Myocyte (in vitro differentiated cells): Measurements from ENCODE around the gene APOC3. TPM values are rescaled to one million over a fixed set of nuclear protein-coding genes. Genes with fewer than 3 reads are reported as not detected.
"Not testable (repeated sequence)": the region's sequence is repeated elsewhere in the genome, so short reads cannot be mapped to it uniquely, and the experiment has no call there.

ENCODE experiments used
- DNase-seq: peaks from one replicate; pipeline ENCODE4 v3.0.0-alpha.2; 2012; ENCODE audit warnings: low read depth
- polyA plus RNA-seq: library from polyadenylated mRNA; unstranded; fragments of >200 nt; gene quantifications from one replicate; pipeline ENCODE4 v1.2.1, GENCODE V29; 2012; ENCODE audit warnings: missing spikeins
- total RNA-seq: library from RNA; depleted of rRNA; stranded (reverse); fragments of >200 nt; gene quantifications from 2 replicates; pipeline ENCODE4 v1.2.3, GENCODE V29; 2014

APOC3 gene
- not detected in 2 replicates for total RNA-seq
- polyA plus RNA-seq, result not detected

GRCh38 chr11:116829525-116830183 lies at the start of gene APOC3:
TSS of gene APOC3 (plus strand) at chr11:116829907. CDS start at chr11:116830583, 676 bp downstream.
- DNase-seq, result no peak

- DNase-seq, result peak; percentile 30
Measured at GRCh38 chr11:116782728-116783127, 47.0 kb upstream of the APOC3 start.

DNA sequence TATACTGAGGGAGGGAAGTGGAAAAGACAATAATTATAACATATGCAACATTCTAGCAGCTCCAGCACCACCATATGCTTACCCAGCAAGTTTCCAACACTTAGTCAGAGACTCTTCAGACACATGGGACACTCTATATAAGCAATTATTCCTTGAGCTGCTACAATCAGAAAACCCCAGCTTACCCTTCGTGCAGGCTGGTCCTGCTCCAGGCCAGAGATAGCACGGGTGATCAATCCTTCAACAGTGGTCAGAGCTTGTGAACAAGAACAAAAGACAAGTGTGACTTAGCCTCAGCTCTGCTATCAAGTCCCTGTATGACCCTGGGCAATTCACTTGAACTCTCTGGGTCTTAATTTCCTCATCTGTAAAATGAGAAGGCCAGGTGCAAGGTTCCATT lies 43.4 kb upstream of the APOC3 start:
- DNase-seq, result peak; percentile 51

DNA sequence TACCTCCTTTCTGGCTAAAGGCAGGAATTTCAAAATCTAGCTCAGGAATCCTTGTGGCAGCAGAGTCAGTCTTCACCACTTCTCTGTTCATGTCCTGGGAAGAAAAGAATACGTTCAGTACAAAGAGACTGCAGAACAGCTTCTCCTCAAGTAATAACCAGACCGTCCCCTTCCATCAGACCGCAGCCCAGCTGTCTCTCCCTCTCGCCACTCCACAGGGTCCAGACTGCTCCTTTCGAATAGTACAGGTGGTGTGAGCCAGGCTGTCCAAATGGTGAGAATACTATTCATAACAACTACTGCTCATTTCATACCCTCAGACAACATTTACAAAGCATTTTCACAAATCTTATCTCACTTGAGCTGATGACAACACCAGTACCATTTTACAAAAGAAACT lies 42.7 kb upstream of the APOC3 start:
- DNase-seq, result peak; percentile 79

- no peak for DNase-seq
Measured at GRCh38 chr11:116787436-116787785, 42.3 kb upstream of the APOC3 start.

DNA sequence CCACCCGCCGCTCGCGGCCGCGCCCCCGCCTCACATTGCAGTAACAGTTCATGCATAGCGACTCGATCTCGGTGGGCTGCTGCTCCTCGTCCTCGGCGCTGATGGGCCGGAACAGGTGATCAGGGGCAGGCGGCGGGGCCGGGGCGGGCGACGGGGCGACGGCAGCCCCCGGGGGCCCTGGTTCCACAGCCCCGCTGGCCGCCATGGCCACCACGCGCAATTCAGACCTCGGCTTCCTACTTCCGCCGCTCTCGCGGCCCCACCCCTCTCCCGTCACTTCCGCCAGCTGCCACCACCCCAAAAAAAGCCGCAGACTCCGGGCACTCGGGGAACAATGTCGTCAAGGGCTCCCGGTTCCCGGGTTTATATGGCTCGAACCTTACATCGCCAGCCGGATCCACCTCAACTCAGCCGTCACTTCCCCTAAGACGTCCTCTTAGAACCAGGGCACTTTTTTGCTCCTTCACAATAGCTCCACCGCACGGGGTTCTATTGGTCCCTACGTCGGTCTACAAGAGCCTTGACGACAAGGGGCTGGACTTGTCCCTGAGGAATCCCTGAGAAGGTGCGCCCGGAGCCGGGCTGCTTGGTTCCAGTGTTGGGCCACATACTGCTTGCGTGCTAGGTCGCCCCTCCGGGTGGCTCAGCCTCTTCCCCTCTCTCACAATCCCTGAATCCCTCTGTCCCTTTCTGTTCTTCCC lies 41.8 kb upstream of the APOC3 start, which contains the start of gene ZPR1:
Gene ZPR1 (minus strand): TSS at position 238 of the 701 bp plus-strand sequence. CDS start 33 bp downstream, at position 205.
- peak; percentile 84 for DNase-seq

DNA sequence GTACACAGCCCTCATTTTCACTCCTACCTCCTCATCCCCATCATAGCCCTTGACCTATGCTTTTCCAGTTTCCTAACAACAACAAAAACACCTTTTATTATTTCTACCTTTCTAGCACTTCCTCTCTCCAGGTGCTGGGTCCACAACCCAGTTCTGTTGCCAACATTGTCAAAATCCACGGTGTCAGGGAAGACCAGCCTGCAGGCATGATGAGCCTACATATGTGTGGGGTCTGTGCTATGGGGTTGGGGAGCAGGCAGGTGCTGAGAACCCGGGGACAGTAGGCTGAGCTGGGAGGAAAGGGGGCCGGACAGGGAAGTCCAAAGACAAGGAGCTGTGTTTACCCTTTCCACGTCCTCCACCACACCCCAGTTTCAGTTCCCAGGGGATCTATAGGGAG lies 41.2 kb upstream of the APOC3 start:
- no peak for DNase-seq

DNA sequence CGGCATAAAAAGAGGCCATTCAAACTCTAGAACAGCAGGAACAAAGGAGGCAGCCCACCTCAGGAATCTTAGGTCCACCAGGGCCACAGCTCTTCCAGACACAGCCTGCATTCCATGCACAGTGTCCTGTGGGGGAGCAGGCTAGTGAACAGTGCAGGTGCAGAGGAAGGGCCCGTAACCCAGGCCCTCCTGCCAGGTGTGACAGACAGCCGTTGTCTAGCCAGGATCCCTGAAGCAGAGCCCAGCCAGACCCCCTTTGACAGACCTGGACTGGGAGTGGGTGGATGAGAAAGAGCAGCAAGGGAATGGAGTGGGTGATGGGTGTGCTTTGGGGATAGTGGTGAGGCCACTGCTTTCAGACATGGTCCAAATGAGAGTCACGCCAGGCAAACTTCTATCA lies 40.7 kb upstream of the APOC3 start:
- no peak for DNase-seq

DNA sequence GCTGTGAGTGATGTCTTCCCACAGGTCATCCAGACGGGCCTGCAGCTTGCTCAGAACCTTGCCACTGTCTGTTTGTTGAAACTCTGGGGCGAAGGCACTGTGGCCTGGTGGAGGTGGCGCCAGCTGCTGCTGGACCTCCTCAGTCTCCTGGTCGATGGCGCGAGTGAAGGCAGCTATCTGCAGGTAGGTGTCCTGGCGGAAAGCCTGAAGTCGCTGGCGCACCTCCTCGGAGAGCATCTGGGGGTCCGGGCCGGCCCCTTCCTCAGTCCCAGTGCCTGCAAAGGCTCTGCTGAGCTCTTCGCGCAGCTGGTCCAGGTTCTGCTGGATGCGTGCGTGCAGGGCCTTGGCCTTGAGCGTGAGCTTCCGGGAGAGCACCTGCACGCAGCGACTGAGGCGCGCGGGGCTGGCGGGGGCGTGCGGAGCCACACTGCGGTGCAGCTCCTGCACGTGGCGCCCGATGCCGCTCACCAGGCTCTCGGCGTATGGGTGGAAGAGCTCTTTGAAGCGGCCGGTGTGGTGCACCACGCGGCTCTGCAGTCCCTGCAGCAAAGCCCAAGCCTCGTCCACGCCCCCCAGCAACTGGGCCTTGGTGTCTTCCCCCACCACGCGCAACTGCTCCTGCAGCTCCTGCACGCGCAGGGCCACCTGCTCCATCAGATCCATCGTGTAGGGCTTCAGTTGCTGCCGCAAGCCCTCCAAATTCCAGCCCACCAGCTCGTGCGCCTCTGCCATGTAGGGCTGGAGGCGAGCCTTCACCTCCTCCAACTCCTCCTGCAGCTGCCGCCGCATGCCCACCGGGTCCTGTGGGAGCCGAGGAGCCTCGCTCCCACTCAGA lies 39.3 kb upstream of the APOC3 start:
- no peak for DNase-seq

DNA sequence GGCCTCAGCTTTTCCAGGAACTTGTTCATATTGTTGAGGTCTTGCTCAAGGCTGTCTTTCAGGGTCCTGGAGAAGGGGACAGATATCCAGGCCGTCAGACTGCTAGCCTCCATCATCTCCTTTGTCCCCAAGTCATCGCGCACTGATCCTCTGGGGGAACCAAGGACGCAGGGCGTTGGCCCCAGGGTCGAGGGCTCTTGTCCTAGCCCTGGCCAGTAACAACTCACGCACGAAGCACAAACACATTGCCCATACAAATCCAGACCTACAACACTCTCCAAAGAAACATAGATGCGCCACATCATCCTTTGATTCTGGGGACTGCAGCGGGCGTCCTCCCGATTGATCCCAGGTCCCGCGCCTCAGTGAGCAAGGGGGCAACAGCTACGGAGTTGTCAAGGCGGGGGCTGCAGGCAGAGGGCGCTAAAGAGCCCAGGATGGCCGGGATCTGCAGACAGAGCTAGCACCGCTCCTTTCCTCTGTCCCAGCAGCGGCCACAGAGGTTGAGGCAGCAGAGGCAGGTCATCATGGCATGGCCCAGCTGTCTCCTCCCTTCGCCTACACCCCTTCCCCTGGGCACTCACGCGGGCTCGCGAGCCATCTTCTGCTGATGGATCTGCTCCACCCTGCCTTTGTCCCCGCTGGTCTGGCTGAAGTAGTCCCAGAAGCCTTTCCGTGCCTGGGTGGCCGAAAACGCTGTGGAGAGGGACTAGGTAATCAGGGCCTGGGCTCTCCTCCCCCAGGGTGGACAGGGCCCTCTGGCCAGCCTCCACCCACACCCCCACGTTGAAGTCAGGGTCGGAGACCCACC lies 38.5 kb upstream of the APOC3 start:
- DNase-seq, result peak; percentile 78

- no peak for DNase-seq
Measured at GRCh38 chr11:116791813-116792143, 37.9 kb upstream of the APOC3 start, which contains the start of gene APOA5. TSS of gene APOA5 (minus strand) at chr11:116791879. CDS start at chr11:116791860, 19 bp downstream.

DNA sequence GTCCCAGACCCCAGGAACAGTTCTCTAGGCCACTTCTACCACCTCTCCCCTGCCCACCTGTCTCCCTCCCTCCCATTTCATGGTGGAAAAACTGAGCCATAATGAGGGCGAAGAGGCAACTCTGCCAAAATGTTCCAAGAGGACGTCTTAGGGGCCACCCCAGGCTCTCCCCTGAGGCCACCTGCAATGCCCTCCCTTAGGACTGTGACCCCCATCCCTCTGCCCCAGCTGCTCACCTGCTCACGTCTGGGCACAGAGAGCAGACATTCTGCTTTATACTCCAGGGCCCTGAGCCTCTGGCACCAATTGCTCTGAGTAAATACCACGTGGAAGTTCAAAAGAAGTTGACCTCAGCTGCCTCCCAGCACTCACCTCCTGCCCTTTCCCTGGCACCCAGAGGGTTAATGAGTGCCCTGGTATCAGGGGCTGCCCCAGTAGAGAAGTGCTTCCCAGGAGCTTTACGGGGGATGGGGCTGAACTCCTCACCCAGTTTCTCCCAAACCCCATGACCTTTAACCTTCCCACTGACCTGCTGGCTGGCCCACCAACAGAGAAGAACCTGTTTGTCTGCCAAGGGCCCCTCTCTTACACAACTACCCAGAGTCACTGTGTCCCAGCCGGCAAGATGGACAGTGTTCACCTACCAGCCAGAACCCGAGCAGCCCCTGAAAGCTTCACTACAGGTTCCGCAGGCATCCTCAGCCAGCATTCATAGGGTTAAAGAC lies 37.4 kb upstream of the APOC3 start:
- no peak for DNase-seq

DNA sequence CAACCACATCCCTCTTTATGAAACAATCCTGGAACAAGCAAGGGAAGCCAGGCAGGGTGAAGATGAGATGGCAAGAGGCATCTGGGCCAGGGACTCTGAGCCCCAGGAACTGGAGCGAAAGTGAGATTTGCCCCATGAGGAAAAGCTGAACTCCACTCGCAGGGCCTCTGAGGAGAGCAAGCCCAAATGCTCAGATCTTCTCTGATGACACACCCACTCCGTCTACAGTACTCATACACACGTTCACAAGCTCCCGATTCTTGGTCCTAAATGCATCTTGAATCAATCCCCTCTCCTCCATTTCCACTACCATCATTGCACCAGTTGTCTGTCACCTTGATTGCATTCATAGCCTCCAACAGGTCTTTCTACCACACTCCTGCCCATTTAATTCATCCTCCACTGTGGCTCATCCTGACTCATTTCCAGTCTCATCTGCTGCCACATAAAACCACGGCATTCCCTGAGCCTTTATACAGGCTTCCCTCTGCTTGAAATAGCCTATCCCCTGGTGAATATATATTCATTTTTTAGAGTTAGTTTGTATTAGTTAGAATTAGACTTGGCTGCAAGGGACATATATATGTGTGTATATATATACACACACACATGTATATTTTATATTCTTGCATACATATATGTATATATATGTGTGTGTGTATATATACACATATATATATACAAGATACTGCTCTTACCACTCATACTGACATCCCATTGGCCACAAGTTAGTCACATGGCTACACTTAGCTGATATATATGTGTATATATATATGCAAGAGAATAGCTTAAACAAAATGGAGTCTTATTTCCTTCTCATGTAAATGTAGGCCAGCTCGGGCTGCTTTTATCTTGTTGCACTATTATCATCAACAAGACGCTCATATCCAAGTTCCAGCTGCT lies 36.6 kb upstream of the APOC3 start:
- DNase-seq, result peak; percentile 86

GRCh38 chr11:116793772-116794097 lies 36.0 kb upstream of the APOC3 start:
- peak; percentile 62 for DNase-seq

DNA sequence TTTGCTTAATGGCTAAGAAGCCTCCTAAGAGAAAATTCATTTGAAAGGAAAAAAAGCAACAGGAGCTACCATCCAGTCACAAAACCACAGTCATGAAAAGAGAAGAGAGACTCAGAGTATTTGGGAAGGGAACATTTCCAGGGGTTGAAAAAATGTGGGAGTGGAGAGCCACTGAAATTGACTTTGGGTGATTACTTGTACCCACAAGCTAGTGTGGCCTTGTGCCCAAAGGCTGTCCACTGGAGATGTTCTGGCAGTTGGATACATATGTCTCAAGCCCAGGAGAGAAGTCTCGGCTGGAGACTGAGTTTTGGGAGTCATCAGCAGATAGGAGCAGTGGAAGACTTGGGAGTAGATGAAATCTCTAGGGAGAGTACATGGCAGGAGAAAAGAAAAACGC lies 34.9 kb upstream of the APOC3 start:
- peak; percentile 75 for DNase-seq

GRCh38 chr11:116796548-116796947 lies 33.2 kb upstream of the APOC3 start:
- no peak for DNase-seq

DNA sequence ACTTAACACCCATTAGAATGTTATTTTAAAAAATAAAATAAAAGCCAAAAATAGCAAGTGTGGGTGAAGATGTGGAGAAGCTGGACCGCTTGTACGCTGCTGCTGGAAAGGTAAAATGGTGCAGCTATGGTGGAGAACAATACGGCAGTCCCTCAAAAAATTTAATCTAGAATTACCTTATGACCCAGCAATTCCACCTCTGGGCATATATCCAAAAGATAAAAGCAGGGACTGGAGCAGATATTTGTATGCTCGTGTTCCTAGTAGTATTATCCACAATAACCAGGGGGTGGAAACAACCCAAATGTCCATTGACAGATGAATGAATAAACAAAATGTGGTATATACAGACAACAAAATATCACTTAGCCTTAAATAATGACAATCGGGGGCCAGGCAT lies 31.9 kb upstream of the APOC3 start:
- no peak for DNase-seq

DNA sequence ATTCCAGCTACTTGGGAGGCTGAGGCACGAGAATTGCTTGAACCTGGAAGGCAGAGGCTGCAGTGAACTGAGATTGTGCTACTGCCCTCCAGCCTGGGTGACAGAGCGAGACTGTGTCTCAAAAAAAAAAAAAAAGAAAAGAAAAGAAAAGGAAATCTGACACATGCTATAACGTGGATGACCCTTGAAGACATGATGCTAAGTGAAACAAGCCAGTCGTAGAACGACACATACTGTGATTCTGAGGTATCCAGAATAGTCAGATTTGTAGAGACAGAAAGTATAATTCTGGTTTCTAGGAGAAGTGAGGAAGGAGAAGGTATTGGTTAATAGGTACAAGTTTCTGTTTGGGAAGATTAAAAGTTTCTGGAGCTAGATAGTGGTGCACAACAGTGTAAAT lies 31.3 kb upstream of the APOC3 start:
- no peak for DNase-seq

DNA sequence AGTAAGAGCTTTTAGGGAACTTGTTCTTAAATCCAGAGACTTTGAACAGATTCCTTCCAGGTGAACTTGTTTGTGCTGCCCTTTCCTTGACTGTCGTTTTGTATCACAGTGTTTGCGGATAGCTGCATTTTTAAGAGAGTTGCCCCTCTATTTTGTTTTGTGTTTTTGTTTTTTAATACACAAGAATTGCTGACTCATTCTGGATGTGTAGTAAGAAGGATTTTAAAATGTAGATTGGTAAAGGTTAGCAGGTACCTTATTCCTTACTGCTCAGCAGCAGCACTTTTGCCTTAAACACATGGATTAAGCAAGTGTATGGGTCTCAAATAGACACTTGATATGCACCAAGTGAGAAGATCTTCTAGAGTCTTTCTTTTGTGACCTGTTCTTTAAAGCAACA lies 29.1 kb upstream of the APOC3 start:
- no peak for DNase-seq

- DNase-seq, result not testable (repeated sequence)
Measured at GRCh38 chr11:116801662-116802061, 28.0 kb upstream of the APOC3 start.
